Measurements from ENCODE around the gene RAB3IL1.

DNA sequence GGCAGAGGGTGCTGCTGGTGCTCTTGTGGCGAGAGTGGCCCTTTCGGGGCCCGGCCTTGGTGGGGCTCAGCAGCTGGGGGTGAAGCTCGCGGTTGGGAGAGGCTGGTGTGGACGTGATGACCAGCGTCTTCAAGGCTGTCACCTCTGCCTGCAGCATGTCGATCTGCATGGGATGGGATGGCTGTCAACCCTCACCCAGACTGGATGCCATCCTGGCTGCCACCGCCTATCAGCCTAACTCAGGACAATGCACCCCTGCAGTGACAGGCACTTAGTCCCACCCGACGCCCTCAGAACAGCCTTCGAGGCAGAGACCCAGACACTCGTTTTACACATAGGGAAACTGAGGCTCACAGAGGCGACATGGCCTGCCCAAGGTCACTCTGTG, 10.8 kb downstream of the RAB3IL1 start:
- TF ChIP-seq POLR2A (IDR thresholded peaks at IDR 0.05; ENCODE audit: low read length) (no peak), GATA1 (IDR thresholded peaks at IDR 0.05; ENCODE audit: low read depth, low read length) (no peak)

Measured in erythroblast (primary cell).